Measurements from ENCODE around the gene STAG3. TPM values are rescaled to one million over a fixed set of nuclear protein-coding genes. Genes with fewer than 3 reads are reported as not detected.

The STAG3 gene
- total and polyA plus RNA-seq, 9 of the 15 experiments (the other 6 are each of a cell fraction or from before 2014, with no cell fraction given) = 0.54 to 2.5 (median 1.7) TPM

DNA sequence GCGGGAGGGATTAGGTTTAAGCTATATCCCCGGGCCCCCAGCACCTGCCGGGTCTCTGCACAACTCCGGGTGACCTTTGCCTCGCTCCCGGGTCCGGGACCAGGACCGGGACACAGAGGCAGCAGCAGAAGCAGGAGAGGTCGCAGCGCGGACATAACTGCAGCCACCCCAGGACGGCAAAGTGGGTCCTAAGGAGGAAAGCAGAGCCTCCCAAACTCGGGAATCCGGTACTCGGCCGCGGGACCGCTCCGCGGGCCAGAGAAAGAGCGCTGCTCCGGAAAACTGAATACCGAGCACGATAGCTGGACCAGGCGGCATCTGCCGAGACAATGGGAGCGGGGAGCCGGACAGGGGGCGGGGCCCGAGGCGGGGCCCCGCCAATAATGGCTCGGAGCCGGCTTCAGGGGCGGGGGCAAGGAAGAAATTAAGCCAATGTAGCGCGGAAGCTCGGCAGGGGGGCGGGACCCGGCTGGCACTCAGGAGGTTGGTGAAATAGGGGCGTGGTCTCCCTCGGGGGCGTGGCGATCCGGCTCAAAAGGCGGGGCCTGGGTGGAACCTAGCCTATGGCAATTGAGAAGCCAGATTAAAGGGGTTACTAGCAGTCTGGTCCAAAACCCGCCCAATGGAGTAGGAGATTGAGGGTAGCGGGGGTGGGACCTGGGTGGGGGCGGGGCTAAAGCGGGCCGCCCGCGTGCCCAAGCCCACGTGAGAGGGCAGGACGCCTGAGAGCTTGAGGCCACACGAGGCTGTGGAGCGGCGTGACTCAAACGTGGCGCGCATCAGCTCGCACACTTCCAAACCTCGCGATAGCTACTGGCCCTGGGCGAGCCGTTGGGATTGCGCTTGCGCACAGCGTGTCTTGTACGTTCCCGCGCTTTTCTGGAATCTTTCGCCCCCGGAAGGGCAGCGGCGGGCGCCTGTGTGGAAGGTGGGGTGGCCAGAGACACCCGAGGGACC, at the start of gene STAG3, which contains the start of gene GPC2 (continued):
- TF ChIP-seq, protein P1, sequence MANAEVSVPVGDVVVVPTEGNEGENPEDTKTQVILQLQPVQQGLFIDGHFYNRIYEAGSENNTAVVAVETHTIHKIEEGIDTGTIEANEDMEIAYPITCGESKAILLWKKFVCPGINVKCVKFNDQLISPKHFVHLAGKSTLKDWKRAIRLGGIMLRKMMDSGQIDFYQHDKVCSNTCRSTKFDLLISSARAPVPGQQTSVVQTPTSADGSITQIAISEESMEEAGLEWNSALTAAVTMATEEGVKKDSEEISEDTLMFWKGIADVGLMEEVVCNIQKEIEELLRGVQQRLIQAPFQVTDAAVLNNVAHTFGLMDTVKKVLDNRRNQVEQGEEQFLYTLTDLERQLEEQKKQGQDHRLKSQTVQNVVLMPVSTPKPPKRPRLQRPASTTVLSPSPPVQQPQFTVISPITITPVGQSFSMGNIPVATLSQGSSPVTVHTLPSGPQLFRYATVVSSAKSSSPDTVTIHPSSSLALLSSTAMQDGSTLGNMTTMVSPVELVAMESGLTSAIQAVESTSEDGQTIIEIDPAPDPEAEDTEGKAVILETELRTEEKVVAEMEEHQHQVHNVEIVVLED (CRISPR knock-in tag; IDR thresholded peaks at IDR 0.05) = no peak
- TF ChIP-seq NBN (IDR thresholded peaks at IDR 0.05; ENCODE audit: low read depth) (no peak), PRMT5 (CRISPR knock-in tag; IDR thresholded peaks at IDR 0.05) (0 out of 2 replicates have a peak, but pooled peaks have one; percentile 65), NCOA2 (IDR thresholded peaks at IDR 0.05; ENCODE audit: partially characterized antibody in 2 of 2) (no peak), CHD4 (IDR thresholded peaks at IDR 0.05; ENCODE audit: insufficient read depth, insufficient replicate concordance, low read depth, low read length, poor library complexity, severe bottlenecking) (no peak), ARID1B (IDR thresholded peaks at IDR 0.05) (no peak)
- TF ChIP-seq, protein P2, sequence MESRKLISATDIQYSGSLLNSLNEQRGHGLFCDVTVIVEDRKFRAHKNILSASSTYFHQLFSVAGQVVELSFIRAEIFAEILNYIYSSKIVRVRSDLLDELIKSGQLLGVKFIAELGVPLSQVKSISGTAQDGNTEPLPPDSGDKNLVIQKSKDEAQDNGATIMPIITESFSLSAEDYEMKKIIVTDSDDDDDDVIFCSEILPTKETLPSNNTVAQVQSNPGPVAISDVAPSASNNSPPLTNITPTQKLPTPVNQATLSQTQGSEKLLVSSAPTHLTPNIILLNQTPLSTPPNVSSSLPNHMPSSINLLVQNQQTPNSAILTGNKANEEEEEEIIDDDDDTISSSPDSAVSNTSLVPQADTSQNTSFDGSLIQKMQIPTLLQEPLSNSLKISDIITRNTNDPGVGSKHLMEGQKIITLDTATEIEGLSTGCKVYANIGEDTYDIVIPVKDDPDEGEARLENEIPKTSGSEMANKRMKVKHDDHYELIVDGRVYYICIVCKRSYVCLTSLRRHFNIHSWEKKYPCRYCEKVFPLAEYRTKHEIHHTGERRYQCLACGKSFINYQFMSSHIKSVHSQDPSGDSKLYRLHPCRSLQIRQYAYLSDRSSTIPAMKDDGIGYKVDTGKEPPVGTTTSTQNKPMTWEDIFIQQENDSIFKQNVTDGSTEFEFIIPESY (CRISPR knock-in tag; IDR thresholded peaks at IDR 0.05) = peak; percentile 99
- TF ChIP-seq, protein P3, sequence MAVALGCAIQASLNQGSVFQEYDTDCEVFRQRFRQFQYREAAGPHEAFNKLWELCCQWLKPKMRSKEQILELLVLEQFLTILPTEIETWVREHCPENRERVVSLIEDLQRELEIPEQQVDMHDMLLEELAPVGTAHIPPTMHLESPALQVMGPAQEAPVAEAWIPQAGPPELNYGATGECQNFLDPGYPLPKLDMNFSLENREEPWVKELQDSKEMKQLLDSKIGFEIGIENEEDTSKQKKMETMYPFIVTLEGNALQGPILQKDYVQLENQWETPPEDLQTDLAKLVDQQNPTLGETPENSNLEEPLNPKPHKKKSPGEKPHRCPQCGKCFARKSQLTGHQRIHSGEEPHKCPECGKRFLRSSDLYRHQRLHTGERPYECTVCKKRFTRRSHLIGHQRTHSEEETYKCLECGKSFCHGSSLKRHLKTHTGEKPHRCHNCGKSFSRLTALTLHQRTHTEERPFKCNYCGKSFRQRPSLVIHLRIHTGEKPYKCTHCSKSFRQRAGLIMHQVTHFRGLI (CRISPR knock-in tag; IDR thresholded peaks at IDR 0.05) = no peak
- TF ChIP-seq, protein P4, sequence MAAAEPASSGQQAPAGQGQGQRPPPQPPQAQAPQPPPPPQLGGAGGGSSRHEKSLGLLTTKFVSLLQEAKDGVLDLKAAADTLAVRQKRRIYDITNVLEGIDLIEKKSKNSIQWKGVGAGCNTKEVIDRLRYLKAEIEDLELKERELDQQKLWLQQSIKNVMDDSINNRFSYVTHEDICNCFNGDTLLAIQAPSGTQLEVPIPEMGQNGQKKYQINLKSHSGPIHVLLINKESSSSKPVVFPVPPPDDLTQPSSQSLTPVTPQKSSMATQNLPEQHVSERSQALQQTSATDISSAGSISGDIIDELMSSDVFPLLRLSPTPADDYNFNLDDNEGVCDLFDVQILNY (CRISPR knock-in tag; IDR thresholded peaks at IDR 0.05) = peak; percentile 84; the same call in 1 of the 2 replicates
- TF ChIP-seq, protein P5, sequence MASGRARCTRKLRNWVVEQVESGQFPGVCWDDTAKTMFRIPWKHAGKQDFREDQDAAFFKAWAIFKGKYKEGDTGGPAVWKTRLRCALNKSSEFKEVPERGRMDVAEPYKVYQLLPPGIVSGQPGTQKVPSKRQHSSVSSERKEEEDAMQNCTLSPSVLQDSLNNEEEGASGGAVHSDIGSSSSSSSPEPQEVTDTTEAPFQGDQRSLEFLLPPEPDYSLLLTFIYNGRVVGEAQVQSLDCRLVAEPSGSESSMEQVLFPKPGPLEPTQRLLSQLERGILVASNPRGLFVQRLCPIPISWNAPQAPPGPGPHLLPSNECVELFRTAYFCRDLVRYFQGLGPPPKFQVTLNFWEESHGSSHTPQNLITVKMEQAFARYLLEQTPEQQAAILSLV (tag; IDR thresholded peaks at IDR 0.05) = no peak
- TF ChIP-seq, protein P6, sequence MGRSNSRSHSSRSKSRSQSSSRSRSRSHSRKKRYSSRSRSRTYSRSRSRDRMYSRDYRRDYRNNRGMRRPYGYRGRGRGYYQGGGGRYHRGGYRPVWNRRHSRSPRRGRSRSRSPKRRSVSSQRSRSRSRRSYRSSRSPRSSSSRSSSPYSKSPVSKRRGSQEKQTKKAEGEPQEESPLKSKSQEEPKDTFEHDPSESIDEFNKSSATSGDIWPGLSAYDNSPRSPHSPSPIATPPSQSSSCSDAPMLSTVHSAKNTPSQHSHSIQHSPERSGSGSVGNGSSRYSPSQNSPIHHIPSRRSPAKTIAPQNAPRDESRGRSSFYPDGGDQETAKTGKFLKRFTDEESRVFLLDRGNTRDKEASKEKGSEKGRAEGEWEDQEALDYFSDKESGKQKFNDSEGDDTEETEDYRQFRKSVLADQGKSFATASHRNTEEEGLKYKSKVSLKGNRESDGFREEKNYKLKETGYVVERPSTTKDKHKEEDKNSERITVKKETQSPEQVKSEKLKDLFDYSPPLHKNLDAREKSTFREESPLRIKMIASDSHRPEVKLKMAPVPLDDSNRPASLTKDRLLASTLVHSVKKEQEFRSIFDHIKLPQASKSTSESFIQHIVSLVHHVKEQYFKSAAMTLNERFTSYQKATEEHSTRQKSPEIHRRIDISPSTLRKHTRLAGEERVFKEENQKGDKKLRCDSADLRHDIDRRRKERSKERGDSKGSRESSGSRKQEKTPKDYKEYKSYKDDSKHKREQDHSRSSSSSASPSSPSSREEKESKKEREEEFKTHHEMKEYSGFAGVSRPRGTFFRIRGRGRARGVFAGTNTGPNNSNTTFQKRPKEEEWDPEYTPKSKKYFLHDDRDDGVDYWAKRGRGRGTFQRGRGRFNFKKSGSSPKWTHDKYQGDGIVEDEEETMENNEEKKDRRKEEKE (IDR thresholded peaks at IDR 0.05; ENCODE audit: borderline replicate concordance in 1 of 2, control insufficient read depth in 1 of 2, low read depth in 2 of 2, low read length in 1 of 2) = no peak
- TF ChIP-seq, protein P7, sequence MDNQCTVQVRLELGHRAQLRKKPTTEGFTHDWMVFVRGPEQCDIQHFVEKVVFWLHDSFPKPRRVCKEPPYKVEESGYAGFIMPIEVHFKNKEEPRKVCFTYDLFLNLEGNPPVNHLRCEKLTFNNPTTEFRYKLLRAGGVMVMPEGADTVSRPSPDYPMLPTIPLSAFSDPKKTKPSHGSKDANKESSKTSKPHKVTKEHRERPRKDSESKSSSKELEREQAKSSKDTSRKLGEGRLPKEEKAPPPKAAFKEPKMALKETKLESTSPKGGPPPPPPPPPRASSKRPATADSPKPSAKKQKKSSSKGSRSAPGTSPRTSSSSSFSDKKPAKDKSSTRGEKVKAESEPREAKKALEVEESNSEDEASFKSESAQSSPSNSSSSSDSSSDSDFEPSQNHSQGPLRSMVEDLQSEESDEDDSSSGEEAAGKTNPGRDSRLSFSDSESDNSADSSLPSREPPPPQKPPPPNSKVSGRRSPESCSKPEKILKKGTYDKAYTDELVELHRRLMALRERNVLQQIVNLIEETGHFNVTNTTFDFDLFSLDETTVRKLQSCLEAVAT (IDR thresholded peaks at IDR 0.05) = peak in 1 of 2 experiments; percentile 64; a peak in 2 of 4 replicates

Measured in K562 (cell line).